HepG2 (cell line): ENCODE results near the gene HMGN4. TPM values are rescaled to one million over a fixed set of nuclear protein-coding genes. Genes with fewer than 3 reads are reported as not detected.

Experiments
- ATRX ChIP-seq: sonication (generic); formaldehyde crosslinking; IDR thresholded peaks from 2 replicates; pipeline ENCODE4 v1.4.0; 2020; ENCODE audit warnings: missing genetic modification reagents, borderline replicate concordance
- BCL6 ChIP-seq: IDR thresholded peaks from 2 replicates; pipeline ENCODE4 v1.6.1; 2016; ENCODE audit warnings: missing genetic modification reagents, missing compliant biosample characterization
- CBX1 ChIP-seq: IDR thresholded peaks from one replicate; pipeline ENCODE4 v1.6.1; 2016; ENCODE audit warnings: antibody characterized with exemption, low read depth
- ERF ChIP-seq: IDR thresholded peaks from 2 replicates; pipeline ENCODE4 v1.6.1; 2018; ENCODE audit warnings: missing biosample characterization, missing genetic modification reagents
- GABPB1 ChIP-seq: IDR thresholded peaks from 2 replicates; pipeline ENCODE4 v1.6.1; 2016; ENCODE audit warnings: mild to moderate bottlenecking, missing genetic modification reagents, moderate library complexity, missing compliant biosample characterization
- HDAC2 ChIP-seq: sonication (generic); formaldehyde crosslinking; IDR thresholded peaks from 2 replicates; pipeline ENCODE4 v1.4.0; 2020; ENCODE audit warnings: missing genetic modification reagents
- HMGXB3 ChIP-seq: sonication (generic); formaldehyde crosslinking; IDR thresholded peaks from 2 replicates; pipeline ENCODE4 v1.4.0; 2020; ENCODE audit warnings: missing genetic modification reagents, borderline replicate concordance
- HOXA5 ChIP-seq: sonication (generic); formaldehyde crosslinking; IDR thresholded peaks from 2 replicates; pipeline ENCODE4 v1.4.0; 2020; ENCODE audit warnings: missing genetic modification reagents
- NFKB2 ChIP-seq: sonication (generic); formaldehyde crosslinking; IDR thresholded peaks from 2 replicates; pipeline ENCODE4 v1.4.0; 2020; ENCODE audit warnings: missing genetic modification reagents, borderline replicate concordance
- NR2F2 ChIP-seq: IDR thresholded peaks from 2 replicates; pipeline ENCODE4 v1.6.1; 2012; ENCODE audit warnings: low read depth, inconsistent platforms, borderline replicate concordance
- PATZ1 ChIP-seq: sonication (generic); formaldehyde crosslinking; IDR thresholded peaks from 2 replicates; pipeline ENCODE4 v1.4.0; 2020; ENCODE audit warnings: missing genetic modification reagents
- RXRB ChIP-seq: IDR thresholded peaks from 2 replicates; pipeline ENCODE4 v1.6.1; 2016; ENCODE audit warnings: borderline replicate concordance, missing genetic modification reagents, missing compliant biosample characterization
- ZBTB7B ChIP-seq: sonication (generic); formaldehyde crosslinking; IDR thresholded peaks from 2 replicates; pipeline ENCODE4 v1.4.0; 2020; ENCODE audit warnings: missing genetic modification reagents
- ZFP91 ChIP-seq: sonication (generic); formaldehyde crosslinking; IDR thresholded peaks from 2 replicates; pipeline ENCODE4 v1.9.0; 2022; ENCODE audit warnings: missing genetic modification reagents, mild to moderate bottlenecking, borderline replicate concordance
- ZNF24 ChIP-seq: fragments of 450-650 bp; IDR thresholded peaks from 2 replicates; pipeline ENCODE4 v1.6.1; 2017; ENCODE audit warnings: antibody characterized with exemption, mild to moderate bottlenecking
- ZNF335 ChIP-seq: sonication (generic); formaldehyde crosslinking; IDR thresholded peaks from 2 replicates; pipeline ENCODE4 v1.4.0; 2020; ENCODE audit warnings: missing genetic modification reagents
- ZNF430 ChIP-seq: sonication (generic); formaldehyde crosslinking; IDR thresholded peaks from 2 replicates; pipeline ENCODE4 v1.9.0; 2021; ENCODE audit warnings: mild to moderate bottlenecking, missing genetic modification reagents
- polyA plus RNA-seq, 8 experiments: library from polyadenylated mRNA; depleted of rRNA in 3 of 8; stranded (reverse) in 7 of 8; unstranded in 1 of 8; fragments of >200 nt; fragmentation: Illumina TruSeq in 4 of 8; extraction: Trizol in 4 of 8; gene quantifications; 2 replicates each; pipeline versions ENCODE4 v1.2.1 to v1.2.3, GENCODE V29; 2011 to 2016; ENCODE audit warnings: low read depth in 4 of 8, missing spikeins in 1 of 8, mixed read lengths in 1 of 8; ENCODE audit not compliant: insufficient read depth in 1 of 8
- total RNA-seq, 5 experiments: library from RNA; depleted of rRNA; stranded (reverse); fragments of >200 nt; fragmentation: Illumina TruSeq; extraction: Trizol; gene quantifications; 2 replicates each; pipeline ENCODE4 v1.2.3, GENCODE V29; 2016; ENCODE audit warnings: low read depth in 1 of 5
- TF ChIP-seq, protein P1 (sequence below): sonication (generic); formaldehyde crosslinking; IDR thresholded peaks from 2 replicates; pipeline ENCODE4 v1.4.0; 2020; ENCODE audit warnings: missing genetic modification reagents

Gene HMGN4
- total and polyA plus RNA-seq, 2 of the 13 experiments (the other 11 are each of a cell fraction or from before 2014, with no cell fraction given) = 39.9 to 52.1 TPM

DNA sequence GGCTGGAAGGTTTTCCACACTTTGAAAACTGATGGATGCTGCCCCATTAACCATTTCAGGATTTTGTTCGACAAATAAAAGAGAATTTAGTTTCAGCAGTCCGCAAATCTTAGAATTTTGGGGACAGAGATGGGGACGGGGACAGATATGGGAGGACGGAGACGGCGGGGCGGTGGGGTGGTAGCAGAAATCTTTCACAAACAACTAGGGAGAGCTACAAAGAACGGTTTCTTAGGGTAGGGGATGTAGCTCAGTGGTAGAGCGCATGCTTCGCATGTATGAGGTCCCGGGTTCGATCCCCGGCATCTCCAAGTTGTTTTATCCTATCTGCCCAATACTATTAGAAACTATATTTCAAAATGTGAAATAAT lies 15.1 kb downstream of the HMGN4 start (continued):
- TF ChIP-seq ZNF430 (CRISPR knock-in tag) = peak; percentile 37; the same call in 1 of the 2 replicates
- 0 out of 2 replicates have a peak, but pooled peaks have one; percentile 33 for TF ChIP-seq ZFP91 (CRISPR knock-in tag)
- TF ChIP-seq HDAC2 (CRISPR knock-in tag) = 0 out of 2 replicates have a peak, but pooled peaks have one; percentile 33
- peak; percentile 98 for TF ChIP-seq ZNF24
- 0 out of 2 replicates have a peak, but pooled peaks have one; percentile 47 for TF ChIP-seq HMGXB3
- peak; percentile 79 for TF ChIP-seq RXRB
- peak; percentile 75; the same call in 1 of the 2 replicates for TF ChIP-seq ERF
- TF ChIP-seq, protein P1, sequence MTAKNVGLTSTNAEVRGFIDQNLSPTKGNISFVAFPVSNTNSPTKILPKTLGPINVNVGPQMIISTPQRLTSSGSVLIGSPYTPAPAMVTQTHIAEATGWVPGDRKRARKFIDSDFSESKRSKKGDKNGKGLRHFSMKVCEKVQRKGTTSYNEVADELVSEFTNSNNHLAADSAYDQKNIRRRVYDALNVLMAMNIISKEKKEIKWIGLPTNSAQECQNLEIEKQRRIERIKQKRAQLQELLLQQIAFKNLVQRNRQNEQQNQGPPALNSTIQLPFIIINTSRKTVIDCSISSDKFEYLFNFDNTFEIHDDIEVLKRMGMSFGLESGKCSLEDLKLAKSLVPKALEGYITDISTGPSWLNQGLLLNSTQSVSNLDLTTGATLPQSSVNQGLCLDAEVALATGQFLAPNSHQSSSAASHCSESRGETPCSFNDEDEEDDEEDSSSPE (CRISPR knock-in tag) = 0 out of 2 replicates have a peak, but pooled peaks have one; percentile 23
- no peak for TF ChIP-seq NFKB2 (CRISPR knock-in tag)
- TF ChIP-seq BCL6 = peak; percentile 18; the same call in 1 of the 2 replicates
- TF ChIP-seq ATRX = no peak
- TF ChIP-seq HOXA5 (CRISPR knock-in tag) = peak; percentile 78; the same call in 1 of the 2 replicates
- 0 out of 2 replicates have a peak, but pooled peaks have one; percentile 27 for TF ChIP-seq ZBTB7B (CRISPR knock-in tag)
- TF ChIP-seq ZNF335 (CRISPR knock-in tag) = no peak
- TF ChIP-seq NR2F2 = peak; percentile 27
- TF ChIP-seq GABPB1 (CRISPR knock-in tag) = peak; percentile 9; the same call in 1 of the 2 replicates
- peak; percentile 29 for TF ChIP-seq CBX1
- peak; percentile 48 for TF ChIP-seq PATZ1 (CRISPR knock-in tag)
